ENCODE measurements around the gene DUS4L.

DUS4L gene

DNA sequence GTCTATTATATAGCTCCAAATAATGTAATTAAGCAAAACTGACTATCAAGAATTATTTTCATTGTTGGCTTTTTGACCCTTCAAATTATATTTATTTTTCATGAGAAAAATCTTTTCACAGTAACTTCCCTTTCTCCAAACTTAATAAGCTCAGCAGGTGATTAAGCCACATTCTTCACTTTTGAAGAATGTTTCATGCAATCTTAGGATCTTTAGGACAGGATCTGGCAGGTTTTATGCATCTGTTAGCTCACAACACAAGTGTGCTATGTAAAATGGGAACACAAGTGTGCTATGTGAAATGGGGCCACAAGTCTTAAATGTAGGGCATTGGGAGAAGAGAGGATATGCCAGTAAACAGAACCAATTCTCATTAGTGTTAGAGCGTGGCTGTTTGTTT lies 42.5 kb downstream of the DUS4L start:
- no peak for DNase-seq
- intact Hi-C loops (cut with DNase I) = no loop called here

GRCh38 chr7:107609811-107610261 lies 46.1 kb downstream of the DUS4L start:
- intact Hi-C loops (cut with DNase I) = no loop called here
- DNase-seq = no peak

DNA sequence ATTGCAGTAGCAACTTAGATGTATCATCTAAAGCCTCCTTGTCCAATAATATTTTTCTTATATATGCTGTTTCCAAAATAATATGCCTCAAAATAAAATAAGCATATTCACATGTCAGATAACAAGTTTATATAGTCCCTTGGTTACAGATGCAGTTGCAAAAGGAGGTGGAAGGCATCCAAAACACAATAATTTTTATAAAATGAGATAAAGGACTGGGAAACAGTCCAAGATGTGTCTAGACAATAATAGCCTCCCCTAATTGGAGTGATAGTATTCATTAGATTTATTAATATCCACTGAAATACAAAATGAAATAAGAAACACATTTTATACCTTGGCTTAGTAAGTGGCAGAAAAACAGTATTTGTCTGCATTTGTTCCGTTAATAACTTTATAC lies 46.6 kb downstream of the DUS4L start:
- no peak for DNase-seq
- intact Hi-C loops (cut with DNase I) = no loop called here

- no peak for DNase-seq
- intact Hi-C loops (cut with DNase I) = no loop called here
Observed at GRCh38 chr7:107613439-107613838, 49.7 kb downstream of the DUS4L start.

GRCh38 chr7:107613948-107614347 lies 50.2 kb downstream of the DUS4L start:
- intact Hi-C loops (cut with DNase I) = no loop called here
- no peak for DNase-seq

- no peak for DNase-seq
- intact Hi-C loops (cut with DNase I) = no loop called here
Observed at GRCh38 chr7:107614425-107614824, 50.7 kb downstream of the DUS4L start.

DNA sequence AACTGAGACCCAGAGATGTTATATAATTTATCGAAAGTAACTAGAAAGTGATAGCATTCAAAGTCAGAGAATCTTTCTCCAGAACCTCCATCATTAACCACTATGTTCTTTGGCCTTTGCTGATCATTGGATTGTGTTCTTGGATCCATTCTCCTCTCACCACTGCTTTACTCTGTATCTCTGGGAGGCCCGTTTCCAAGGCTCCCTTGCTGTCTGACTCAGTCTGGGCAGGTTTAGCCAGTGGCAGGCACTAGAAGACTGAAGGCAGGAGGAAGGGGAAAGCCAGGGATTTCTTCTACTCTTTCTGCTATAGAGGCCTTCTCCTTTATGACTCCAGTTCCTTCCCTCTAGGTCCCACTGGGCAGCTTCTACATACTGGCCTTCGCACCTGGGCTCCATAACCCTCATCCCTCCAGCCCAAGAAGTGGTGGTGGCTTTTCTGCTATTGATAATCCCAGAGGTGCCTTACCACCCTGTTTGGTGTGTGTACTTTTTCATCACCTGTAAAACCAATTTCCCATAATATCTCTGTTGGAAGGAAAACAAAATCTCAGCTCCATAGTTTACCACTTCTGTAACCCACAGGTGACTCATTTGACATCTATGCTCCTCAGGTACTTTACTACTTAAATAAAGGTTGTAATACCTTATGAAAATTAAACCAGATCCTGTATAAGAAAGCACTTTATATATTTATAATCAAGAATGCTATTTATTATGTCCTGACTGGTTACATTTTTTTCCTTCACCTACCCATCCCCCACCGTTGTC lies 52.3 kb downstream of the DUS4L start:
- no peak for DNase-seq

GRCh38 chr7:107622429-107622828 lies 58.7 kb downstream of the DUS4L start:
- intact Hi-C loops (cut with DNase I) = no loop called here
- no peak for DNase-seq

More for the DNA sequence above, 52.3 kb downstream of the DUS4L start:
- intact Hi-C loops (cut with DNase I) = no loop called here

DNA sequence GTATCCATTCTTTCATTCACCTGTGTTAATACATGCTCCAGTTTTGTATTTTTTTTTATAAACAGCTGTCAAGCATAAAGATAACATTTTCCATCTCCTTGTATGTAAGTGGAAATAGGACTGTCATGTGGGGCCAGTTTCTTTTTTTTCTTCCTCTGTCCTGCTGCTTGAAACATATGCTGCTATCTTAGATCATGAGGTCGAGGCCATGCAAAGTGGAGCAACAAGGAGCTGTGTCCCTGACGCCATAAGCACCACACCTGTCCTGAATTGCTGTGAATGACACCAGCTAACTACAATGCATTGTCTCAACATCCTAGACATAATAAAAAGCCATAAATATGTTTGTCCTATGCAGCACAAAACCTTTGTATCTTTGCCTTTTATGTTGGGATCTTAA lies 59.1 kb downstream of the DUS4L start:
- DNase-seq = no peak
- intact Hi-C loops (cut with DNase I) = no loop called here

GRCh38 chr7:107627002-107627401 lies 63.2 kb downstream of the DUS4L start:
- intact Hi-C loops (cut with DNase I) = no loop called here

More at GRCh38 chr7:107627002-107627401, 63.2 kb downstream of the DUS4L start:
- DNase-seq = no peak

All from head of caudate nucleus (tissue), 42 donors.